Activated CD4-positive, alpha-beta T cell treated with anti-CD3 and anti-CD28 coated beads for 1 hour (primary cell): ENCODE results near the gene KLK12.

Experiments used
- DNase-seq: peaks from one replicate; pipeline ENCODE4 v3.0.0-alpha.2; 2020

Gene KLK12

GRCh38 chr19:51034704-51035103, at the start of gene KLK12:
Gene KLK12 (minus strand): TSS chr19:51035002. CDS start chr19:51034621, 381 bp downstream.
- no peak for DNase-seq

GRCh38 chr19:51084505-51084904, 49.7 kb upstream of the KLK12 start:
- DNase-seq, result no peak

- DNase-seq, result no peak
These were observed 49.0 kb upstream of the KLK12 start for GRCh38 chr19:51083783-51084182.

- DNase-seq, result no peak
These were observed 48.4 kb upstream of the KLK12 start for GRCh38 chr19:51083181-51083580.

- DNase-seq, result no peak
These were observed 47.8 kb upstream of the KLK12 start, which contains the start of gene KLK14 for GRCh38 chr19:51082611-51083010. Gene KLK14 (minus strand): TSS chr19:51082887. CDS start chr19:51082614, 273 bp downstream.

- DNase-seq, result no peak
These were observed 46.7 kb upstream of the KLK12 start for GRCh38 chr19:51081476-51081875.

GRCh38 chr19:51079481-51080110, 44.8 kb upstream of the KLK12 start:
- DNase-seq, result no peak

GRCh38 chr19:51078731-51079130, 43.9 kb upstream of the KLK12 start:
- DNase-seq, result no peak

GRCh38 chr19:51078104-51078503, 43.3 kb upstream of the KLK12 start:
- DNase-seq, result no peak

GRCh38 chr19:51076631-51077213, 41.9 kb upstream of the KLK12 start:
- no peak for DNase-seq

- DNase-seq, result no peak
These were observed 41.2 kb upstream of the KLK12 start for GRCh38 chr19:51075998-51076397.

- DNase-seq, result no peak
These were observed 36.2 kb upstream of the KLK12 start for GRCh38 chr19:51071095-51071405.

- DNase-seq, result no peak
These were observed 35.7 kb upstream of the KLK12 start for GRCh38 chr19:51070334-51071094.

GRCh38 chr19:51066393-51067186, 31.8 kb upstream of the KLK12 start:
- no peak for DNase-seq

GRCh38 chr19:51065221-51065960, 30.6 kb upstream of the KLK12 start:
- DNase-seq, result no peak

GRCh38 chr19:51064534-51065220, 29.9 kb upstream of the KLK12 start, which contains the start of gene KLK13:
Gene KLK13 (minus strand): TSS chr19:51065092. CDS start chr19:51065067, 25 bp downstream.
- no peak for DNase-seq

- DNase-seq, result no peak
These were observed 28.9 kb upstream of the KLK12 start for GRCh38 chr19:51063664-51064063.

- no peak for DNase-seq
These were observed 26.2 kb upstream of the KLK12 start for GRCh38 chr19:51060973-51061372.

GRCh38 chr19:51060336-51060735, 25.5 kb upstream of the KLK12 start:
- DNase-seq, result no peak

- DNase-seq, result no peak
These were observed 24.9 kb upstream of the KLK12 start for GRCh38 chr19:51059715-51060114.

GRCh38 chr19:51055866-51056265, 21.1 kb upstream of the KLK12 start:
- no peak for DNase-seq

GRCh38 chr19:51047031-51047335, 12.2 kb upstream of the KLK12 start:
- no peak for DNase-seq
